Measurements from ENCODE around the gene CEACAM7.
A peak's percentile ranks its signal among the peaks of the same experiment; 100 is the strongest.

The CEACAM7 gene

GRCh38 chr19:41698746-41699230 lies 10.7 kb upstream of the CEACAM7 start:
- TF ChIP-seq CTCF (IDR thresholded peaks at IDR 0.05; ENCODE audit: low read depth, low read length) (no peak), POLR2A (IDR thresholded peaks at IDR 0.05; ENCODE audit: extremely low read depth, insufficient read length) (no peak), MYC (IDR thresholded peaks at IDR 0.05; ENCODE audit: low read depth, low read length) (no peak), MAX (IDR thresholded peaks at IDR 0.05; ENCODE audit: low read depth, low read length) (no peak)
- H3K4me3 ChIP-seq (ENCODE audit: low read depth, low read length) = no peak overlapping the region
- DNase-seq (ENCODE audit: low read depth) = peak; percentile 63

GRCh38 chr19:41697198-41697855 lies 9.3 kb upstream of the CEACAM7 start:
- no peak overlapping the region for H3K4me3 ChIP-seq (ENCODE audit: low read depth, low read length)
- no peak for DNase-seq (ENCODE audit: low read depth)
- TF ChIP-seq CTCF (IDR thresholded peaks at IDR 0.05; ENCODE audit: low read depth, low read length) = no peak
- no peak for TF ChIP-seq MYC (IDR thresholded peaks at IDR 0.05; ENCODE audit: low read depth, low read length)
- no peak for TF ChIP-seq MAX (IDR thresholded peaks at IDR 0.05; ENCODE audit: low read depth, low read length)
- no peak for TF ChIP-seq POLR2A (IDR thresholded peaks at IDR 0.05; ENCODE audit: extremely low read depth, insufficient read length)

GRCh38 chr19:41696402-41697197 lies 8.5 kb upstream of the CEACAM7 start:
- DNase-seq (ENCODE audit: low read depth) = peak; percentile 35
- no peak overlapping the region for H3K4me3 ChIP-seq (ENCODE audit: low read depth, low read length)
- TF ChIP-seq MYC (IDR thresholded peaks at IDR 0.05; ENCODE audit: low read depth, low read length) (no peak), MAX (IDR thresholded peaks at IDR 0.05; ENCODE audit: low read depth, low read length) (no peak), CTCF (IDR thresholded peaks at IDR 0.05; ENCODE audit: low read depth, low read length) (no peak), POLR2A (IDR thresholded peaks at IDR 0.05; ENCODE audit: extremely low read depth, insufficient read length) (no peak)

- DNase-seq (ENCODE audit: low read depth) = no peak
- no peak for TF ChIP-seq POLR2A (IDR thresholded peaks at IDR 0.05; ENCODE audit: extremely low read depth, insufficient read length)
- no peak for TF ChIP-seq MAX (IDR thresholded peaks at IDR 0.05; ENCODE audit: low read depth, low read length)
- TF ChIP-seq CTCF (IDR thresholded peaks at IDR 0.05; ENCODE audit: low read depth, low read length) = no peak
- no peak for TF ChIP-seq MYC (IDR thresholded peaks at IDR 0.05; ENCODE audit: low read depth, low read length)
- no peak overlapping the region for H3K4me3 ChIP-seq (ENCODE audit: low read depth, low read length)
Measured at GRCh38 chr19:41695745-41696144, 7.7 kb upstream of the CEACAM7 start.

- H3K4me3 ChIP-seq (ENCODE audit: low read depth, low read length) = no peak overlapping the region
- no peak for DNase-seq (ENCODE audit: low read depth)
- TF ChIP-seq POLR2A (IDR thresholded peaks at IDR 0.05; ENCODE audit: extremely low read depth, insufficient read length) (no peak), MYC (IDR thresholded peaks at IDR 0.05; ENCODE audit: low read depth, low read length) (no peak), CTCF (IDR thresholded peaks at IDR 0.05; ENCODE audit: low read depth, low read length) (no peak), MAX (IDR thresholded peaks at IDR 0.05; ENCODE audit: low read depth, low read length) (no peak)
Measured at GRCh38 chr19:41694831-41695635, 7.0 kb upstream of the CEACAM7 start.

Measured in NB4 (cell line).